HepG2 (cell line): Measurements from ENCODE around the gene SLC34A3. TPM values are rescaled to one million over a fixed set of nuclear protein-coding genes. Genes with fewer than 3 reads are reported as not detected.

Experiments used
- CBX2 ChIP-seq, 2 experiments: fragments of 200-600 bp in 1 of 2; sonication (generic); formaldehyde crosslinking in 1 of 2; IDR thresholded peaks; 2 replicates each; pipeline versions ENCODE4 v1.7.0 to v1.8.1; 2018 to 2022; ENCODE audit warnings: low read depth in 2 of 2, low read length in 1 of 2, mild to moderate bottlenecking in 1 of 2, missing genetic modification reagents in 1 of 2
- CENPBD1 ChIP-seq: sonication (generic); formaldehyde crosslinking; IDR thresholded peaks from 2 replicates; pipeline ENCODE4 v1.8.0; 2022; ENCODE audit warnings: missing genetic modification reagents, low read depth, mild to moderate bottlenecking, borderline replicate concordance
- CHCHD3 ChIP-seq: sonication (generic); formaldehyde crosslinking; IDR thresholded peaks from 2 replicates; pipeline ENCODE4 v1.8.0; 2022; ENCODE audit warnings: mild to moderate bottlenecking, missing genetic modification reagents, moderate library complexity
- FIP1L1 ChIP-seq: fragments of 200-400 bp; formaldehyde crosslinking; IDR thresholded peaks from 2 replicates; pipeline ENCODE4 v1.6.1; 2018; ENCODE audit warnings: low read depth, mild to moderate bottlenecking, low read length, moderate library complexity, borderline replicate concordance; ENCODE audit not compliant: insufficient read depth
- GPBP1L1 ChIP-seq: sonication (generic); formaldehyde crosslinking; IDR thresholded peaks from 2 replicates; pipeline ENCODE4 v1.5.0; 2020; ENCODE audit warnings: mild to moderate bottlenecking, missing genetic modification reagents
- HIC2 ChIP-seq: sonication (generic); formaldehyde crosslinking; IDR thresholded peaks from 2 replicates; pipeline ENCODE4 v1.9.0; 2022; ENCODE audit warnings: low read depth, missing genetic modification reagents
- NR2F6 ChIP-seq, 2 experiments: IDR thresholded peaks; 2 replicates each; pipeline ENCODE4 v1.6.1; 2016; ENCODE audit warnings: antibody characterized with exemption in 1 of 2, mild to moderate bottlenecking in 1 of 2
- NRL ChIP-seq: sonication (generic); formaldehyde crosslinking; IDR thresholded peaks from 2 replicates; pipeline ENCODE4 v1.5.0; 2020; ENCODE audit warnings: missing genetic modification reagents, mild to moderate bottlenecking, moderate library complexity, borderline replicate concordance
- PHF5A ChIP-seq: IDR thresholded peaks from one replicate; pipeline ENCODE4 v1.6.1; 2018; ENCODE audit warnings: low read depth, missing genetic modification reagents; ENCODE audit not compliant: unreplicated experiment
- RARG ChIP-seq: sonication (generic); formaldehyde crosslinking; IDR thresholded peaks from 2 replicates; pipeline ENCODE4 v1.4.0; 2020; ENCODE audit warnings: low read depth, mild to moderate bottlenecking, missing genetic modification reagents
- RCOR2 ChIP-seq: IDR thresholded peaks from 2 replicates; pipeline ENCODE4 v1.6.1; 2016; ENCODE audit warnings: missing biosample characterization, missing genetic modification reagents
- REPIN1 ChIP-seq: sonication (generic); formaldehyde crosslinking; IDR thresholded peaks from 2 replicates; pipeline ENCODE4 v1.8.0; 2022; ENCODE audit warnings: missing genetic modification reagents, low read depth, mild to moderate bottlenecking, borderline replicate concordance
- SAFB2 ChIP-seq: sonication (generic); formaldehyde crosslinking; IDR thresholded peaks from 2 replicates; pipeline ENCODE4 v1.5.1; 2020; ENCODE audit warnings: missing genetic modification reagents, low read depth, mild to moderate bottlenecking, borderline replicate concordance
- TFDP2 ChIP-seq: sonication (generic); formaldehyde crosslinking; IDR thresholded peaks from 2 replicates; pipeline ENCODE4 v1.4.0; 2020; ENCODE audit warnings: missing genetic modification reagents
- YEATS4 ChIP-seq: sonication (generic); formaldehyde crosslinking; IDR thresholded peaks from 2 replicates; pipeline ENCODE4 v1.4.0; 2020; ENCODE audit warnings: missing genetic modification reagents, borderline replicate concordance
- ZNF292 ChIP-seq: sonication (generic); formaldehyde crosslinking; IDR thresholded peaks from 2 replicates; pipeline ENCODE4 v1.8.1; 2022; ENCODE audit warnings: mild to moderate bottlenecking, low read depth, missing genetic modification reagents, borderline replicate concordance
- ZNF569 ChIP-seq: sonication (generic); formaldehyde crosslinking; IDR thresholded peaks from 2 replicates; pipeline ENCODE4 v1.5.0; 2020; ENCODE audit warnings: mild to moderate bottlenecking, missing genetic modification reagents, moderate library complexity, borderline replicate concordance
- ZNF704 ChIP-seq: sonication (generic); formaldehyde crosslinking; IDR thresholded peaks from 2 replicates; pipeline ENCODE4 v1.8.1; 2023; ENCODE audit warnings: mild to moderate bottlenecking, inconsistent platforms, moderate library complexity, missing genetic modification reagents, borderline replicate concordance
- ZNF737 ChIP-seq: sonication (generic); formaldehyde crosslinking; IDR thresholded peaks from 2 replicates; pipeline ENCODE4 v1.5.0; 2020; ENCODE audit warnings: missing genetic modification reagents, mild to moderate bottlenecking, borderline replicate concordance
- ZNF850 ChIP-seq: sonication (generic); formaldehyde crosslinking; conservative IDR thresholded peaks from 2 replicates; pipeline ENCODE4 v1.9.0; 2021; ENCODE audit warnings: mild to moderate bottlenecking, missing genetic modification reagents
- polyA plus RNA-seq, 8 experiments: library from polyadenylated mRNA; depleted of rRNA in 3 of 8; stranded (reverse) in 7 of 8; unstranded in 1 of 8; fragments of >200 nt; fragmentation: Illumina TruSeq in 4 of 8; extraction: Trizol in 4 of 8; gene quantifications; 2 replicates each; pipeline versions ENCODE4 v1.2.1 to v1.2.3, GENCODE V29; 2011 to 2016; ENCODE audit warnings: low read depth in 4 of 8, missing spikeins in 1 of 8, mixed read lengths in 1 of 8; ENCODE audit not compliant: insufficient read depth in 1 of 8
- total RNA-seq, 5 experiments: library from RNA; depleted of rRNA; stranded (reverse); fragments of >200 nt; fragmentation: Illumina TruSeq; extraction: Trizol; gene quantifications; 2 replicates each; pipeline ENCODE4 v1.2.3, GENCODE V29; 2016; ENCODE audit warnings: low read depth in 1 of 5

Gene SLC34A3
- total and polyA plus RNA-seq, 2 of the 13 experiments (the other 11 are each of a cell fraction or from before 2014, with no cell fraction given) = 0.07 to 1.0 TPM

GRCh38 chr9:137230705-137231371 is at the start of gene SLC34A3 (continued):
- no peak; the same call in 1 of the 2 replicates for TF ChIP-seq NR2F6 (IDR thresholded peaks at IDR 0.05)
- peak; percentile 44; the same call in 1 of the 2 replicates for TF ChIP-seq NR2F6 (CRISPR knock-in tag; IDR thresholded peaks at IDR 0.05)
- no peak for TF ChIP-seq FIP1L1
- no peak for TF ChIP-seq ZNF737 (CRISPR knock-in tag)
- TF ChIP-seq CENPBD1 = no peak
- no peak for TF ChIP-seq RARG (CRISPR knock-in tag)
- TF ChIP-seq ZNF850 (CRISPR knock-in tag) = no peak
- no peak for TF ChIP-seq YEATS4
- TF ChIP-seq RCOR2 (CRISPR knock-in tag) = no peak
- 0 out of 2 replicates have a peak, but pooled peaks have one; percentile 42 for TF ChIP-seq REPIN1 (CRISPR knock-in tag)
- TF ChIP-seq TFDP2 = no peak
- TF ChIP-seq PHF5A = no peak
- TF ChIP-seq NRL (CRISPR knock-in tag) = no peak
- no peak for TF ChIP-seq ZNF704 (CRISPR knock-in tag)
- TF ChIP-seq ZNF569 (CRISPR knock-in tag) = no peak
- TF ChIP-seq CBX2 (IDR thresholded peaks at IDR 0.05; ENCODE audit: low read depth, low read length) = no peak
- no peak for TF ChIP-seq CBX2 (CRISPR knock-in tag; IDR thresholded peaks at IDR 0.05; ENCODE audit: low read depth)
- no peak; the same call in 1 of the 2 replicates for TF ChIP-seq HIC2 (CRISPR knock-in tag)
- TF ChIP-seq ZNF292 (CRISPR knock-in tag) = no peak
- no peak for TF ChIP-seq CHCHD3 (CRISPR knock-in tag)
- TF ChIP-seq GPBP1L1 = no peak
- TF ChIP-seq SAFB2 (CRISPR knock-in tag) = no peak
